ENCODE measurements around the gene ANKRD45. TPM values are rescaled to one million over a fixed set of nuclear protein-coding genes. Genes with fewer than 3 reads are reported as not detected.

ANKRD45 gene
- polyA plus RNA-seq, 1 of the 3 experiments (the other 2 are of a cell fraction), result 1.8 TPM

DNA sequence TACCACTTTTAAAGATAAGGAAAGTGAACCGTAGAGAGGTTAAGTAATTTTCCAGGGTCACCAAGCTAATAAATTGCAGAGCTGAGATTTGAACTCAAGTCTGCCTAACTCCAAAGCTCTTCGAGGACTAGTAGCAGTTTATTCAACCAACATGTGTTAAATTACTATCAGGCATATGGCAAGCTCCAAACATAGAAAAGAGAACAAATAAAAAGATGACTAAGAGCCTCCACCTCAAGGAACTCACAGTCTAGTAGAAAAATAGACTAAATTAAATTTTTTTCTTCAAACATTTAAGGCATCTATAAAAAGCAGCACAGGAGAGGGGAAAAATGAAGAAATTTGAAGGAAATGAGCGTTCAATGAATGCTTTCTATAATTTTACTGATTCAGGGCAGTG is 89.0 kb downstream of the ANKRD45 start:
- Histone ChIP-seq H3K4me1 (ENCODE audit: control insufficient read depth in 1 of 2, insufficient read depth in 2 of 2, low read depth in 1 of 2, low read length in 1 of 2) (peaks cover 0 to 2% of the 10 kb centered on the region in 2 experiments; a peak in 1 of 4 replicates), H3F3A (replicated peaks; ENCODE audit: insufficient read depth) (no peaks in the 10 kb centered on the region), H3K9me2 (no peaks in the 10 kb centered on the region), H3K27me3 (ENCODE audit: insufficient read depth) (no peaks in the 10 kb centered on the region), H3K27ac (ENCODE audit: low read depth in 2 of 2, low read length in 1 of 2) (no peak overlapping the region), H4K20me1 (ENCODE audit: insufficient read depth) (no peaks in the 10 kb centered on the region), H3K4me2 (no peak overlapping the region), H3K9me3 (no peaks in the 10 kb centered on the region), H3K36me3 (replicated peaks in 1 of 2; ENCODE audit: control insufficient read depth in 1 of 2, insufficient read depth in 2 of 2, low read length in 1 of 2) (no peaks in the 10 kb centered on the region), H3K4me3 (ENCODE audit: low read depth in 2 of 2, low read length in 1 of 2) (no peak overlapping the region), H2AFZ (ENCODE audit: low read depth) (no peak overlapping the region), H3K9ac (no peak overlapping the region), H3K79me2 (ENCODE audit: insufficient read depth) (no peaks in the 10 kb centered on the region)
- POLR2A ChIA-PET, result no interaction called here
- no peak for DNase-seq
- no peak for TF ChIP-seq RFX5 (IDR thresholded peaks at IDR 0.05; ENCODE audit: low read length)
- no peak for TF ChIP-seq NRF1 (IDR thresholded peaks at IDR 0.05; ENCODE audit: low read depth, low read length)
- no peak for TF ChIP-seq POLR2AphosphoS5 (IDR thresholded peaks at IDR 0.05; ENCODE audit: low read depth, low read length)
- TF ChIP-seq FOXM1 (IDR thresholded peaks at IDR 0.05; ENCODE audit: low read depth), result no peak
- no peak for TF ChIP-seq CHD2 (IDR thresholded peaks at IDR 0.05; ENCODE audit: low read length, partially characterized antibody)
- TF ChIP-seq, protein P1, sequence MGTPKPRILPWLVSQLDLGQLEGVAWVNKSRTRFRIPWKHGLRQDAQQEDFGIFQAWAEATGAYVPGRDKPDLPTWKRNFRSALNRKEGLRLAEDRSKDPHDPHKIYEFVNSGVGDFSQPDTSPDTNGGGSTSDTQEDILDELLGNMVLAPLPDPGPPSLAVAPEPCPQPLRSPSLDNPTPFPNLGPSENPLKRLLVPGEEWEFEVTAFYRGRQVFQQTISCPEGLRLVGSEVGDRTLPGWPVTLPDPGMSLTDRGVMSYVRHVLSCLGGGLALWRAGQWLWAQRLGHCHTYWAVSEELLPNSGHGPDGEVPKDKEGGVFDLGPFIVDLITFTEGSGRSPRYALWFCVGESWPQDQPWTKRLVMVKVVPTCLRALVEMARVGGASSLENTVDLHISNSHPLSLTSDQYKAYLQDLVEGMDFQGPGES (IDR thresholded peaks at IDR 0.05; ENCODE audit: low read depth, low read length), result no peak
- no peak for TF ChIP-seq GATA2 (CRISPR knock-in tag; IDR thresholded peaks at IDR 0.05)
- TF ChIP-seq SMC3 (IDR thresholded peaks at IDR 0.05; ENCODE audit: low read depth, low read length), result no peak
- no peak for TF ChIP-seq TCF12 (IDR thresholded peaks at IDR 0.05)
- TF ChIP-seq, protein P2, sequence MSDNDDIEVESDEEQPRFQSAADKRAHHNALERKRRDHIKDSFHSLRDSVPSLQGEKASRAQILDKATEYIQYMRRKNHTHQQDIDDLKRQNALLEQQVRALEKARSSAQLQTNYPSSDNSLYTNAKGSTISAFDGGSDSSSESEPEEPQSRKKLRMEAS (IDR thresholded peaks at IDR 0.05; ENCODE audit: low read depth), result no peak
- TF ChIP-seq FOXJ3 (CRISPR knock-in tag; IDR thresholded peaks at IDR 0.05), result no peak
- no peak for TF ChIP-seq USF1 (IDR thresholded peaks at IDR 0.05; ENCODE audit: borderline replicate concordance, low read depth)
- TF ChIP-seq NFIC (IDR thresholded peaks at IDR 0.05; ENCODE audit: borderline replicate concordance), result no peak
- no peak for TF ChIP-seq EP300 (IDR thresholded peaks at IDR 0.05; ENCODE audit: borderline replicate concordance in 1 of 2, low read depth in 1 of 2, low read length in 1 of 2)
- CTCF ChIA-PET, result interaction anchor here (0.6 kb wide), 1 partner anchor 147 kb away, joined by 3 read pairs; no protein-coding TSS in a partner anchor
- 56% methylated on average over 3 of the region's 3 CpGs for WGBS (ENCODE audit: low lambda C conversion rate)

- no peak overlapping the region for H3K27ac ChIP-seq (ENCODE audit: low read depth in 2 of 2, low read length in 1 of 2)
- no peak overlapping the region for H3K4me2 ChIP-seq
- no peaks in the 10 kb centered on the region for H3F3A ChIP-seq (replicated peaks; ENCODE audit: insufficient read depth)
- no peaks in the 10 kb centered on the region for H4K20me1 ChIP-seq (ENCODE audit: insufficient read depth)
- no peaks in the 10 kb centered on the region for H3K36me3 ChIP-seq (replicated peaks in 1 of 2; ENCODE audit: control insufficient read depth in 1 of 2, insufficient read depth in 2 of 2, low read length in 1 of 2)
- no peak overlapping the region for H3K9ac ChIP-seq
- ChIA-PET CTCF (interaction anchor here (0.6 kb wide), 1 partner anchor 146 kb away, joined by 3 read pairs; no protein-coding TSS in a partner anchor), POLR2A (no interaction called here)
- H3K9me3 ChIP-seq, result no peaks in the 10 kb centered on the region
- WGBS (ENCODE audit: low lambda C conversion rate), result 60% methylated on average over 3 of the region's 3 CpGs
- H2AFZ ChIP-seq (ENCODE audit: low read depth), result no peak overlapping the region
- TF ChIP-seq, protein P1 (IDR thresholded peaks at IDR 0.05; ENCODE audit: low read depth, low read length), result no peak
- TF ChIP-seq SIN3A (IDR thresholded peaks at IDR 0.05; ENCODE audit: borderline replicate concordance, low read depth, low read length) (no peak), RCOR1 (IDR thresholded peaks at IDR 0.05; ENCODE audit: low read length) (no peak), CHD2 (IDR thresholded peaks at IDR 0.05; ENCODE audit: low read length, partially characterized antibody) (no peak), GATA2 (CRISPR knock-in tag; IDR thresholded peaks at IDR 0.05) (no peak), NFIC (IDR thresholded peaks at IDR 0.05; ENCODE audit: borderline replicate concordance) (no peak), TAF1 (IDR thresholded peaks at IDR 0.05; ENCODE audit: borderline replicate concordance, low read depth, low read length) (no peak), RXRA (IDR thresholded peaks at IDR 0.05; ENCODE audit: borderline replicate concordance, low read depth) (no peak), POLR2AphosphoS5 (IDR thresholded peaks at IDR 0.05; ENCODE audit: low read depth, low read length) (no peak), TEAD4 (IDR thresholded peaks at IDR 0.05; ENCODE audit: borderline replicate concordance, insufficient read depth) (no peak)
- TF ChIP-seq, protein P2 (IDR thresholded peaks at IDR 0.05; ENCODE audit: low read depth), result no peak
- H3K4me1 ChIP-seq (ENCODE audit: control insufficient read depth in 1 of 2, insufficient read depth in 2 of 2, low read depth in 1 of 2, low read length in 1 of 2), result peaks cover 0 to 2% of the 10 kb centered on the region in 2 experiments; a peak in 1 of 4 replicates
- H3K79me2 ChIP-seq (ENCODE audit: insufficient read depth), result no peaks in the 10 kb centered on the region
- no peak for DNase-seq
- no peak overlapping the region for H3K4me3 ChIP-seq (ENCODE audit: low read depth in 2 of 2, low read length in 1 of 2)
- no peaks in the 10 kb centered on the region for H3K27me3 ChIP-seq (ENCODE audit: insufficient read depth)
- H3K9me2 ChIP-seq, result no peaks in the 10 kb centered on the region
Measured at GRCh38 chr1:173580071-173580470, 89.6 kb downstream of the ANKRD45 start.

Measured in SK-N-SH (cell line).